GM21360 (cell line): ENCODE data around the gene MORF4L2.
"Not testable (repeated sequence)": the region's sequence is repeated elsewhere in the genome, so short reads cannot be mapped to it uniquely, and the experiment has no call there.

Source experiments
- ATAC-seq: cut with Tn5 transposase; IDR thresholded peaks from one replicate; pipeline ENCODE4 v1.9.1; 2021; ENCODE audit warnings: mild to moderate bottlenecking, moderate library complexity; ENCODE audit not compliant: unreplicated experiment

MORF4L2 gene

GRCh38 chrX:103681443-103681842 is 5.1 kb downstream of the MORF4L2 start:
- ATAC-seq: no peak

- ATAC-seq: no peak
These were observed 8.1 kb downstream of the MORF4L2 start for GRCh38 chrX:103678199-103678993.

GRCh38 chrX:103674531-103675454 is 11.7 kb downstream of the MORF4L2 start:
- no peak for ATAC-seq

GRCh38 chrX:103669745-103670144 is 16.8 kb downstream of the MORF4L2 start:
- no peak for ATAC-seq

GRCh38 chrX:103666202-103667107 is 20.0 kb downstream of the MORF4L2 start:
- no peak for ATAC-seq

GRCh38 chrX:103663981-103664762 is 22.3 kb downstream of the MORF4L2 start:
- no peak for ATAC-seq

GRCh38 chrX:103659460-103659859 is 27.0 kb downstream of the MORF4L2 start:
- ATAC-seq: not testable (repeated sequence)

GRCh38 chrX:103658681-103659433 is 27.6 kb downstream of the MORF4L2 start:
- no peak for ATAC-seq

- not testable (repeated sequence) for ATAC-seq
These were observed 29.4 kb downstream of the MORF4L2 start for GRCh38 chrX:103657066-103657465.

GRCh38 chrX:103656617-103657016 is 29.9 kb downstream of the MORF4L2 start:
- ATAC-seq: no peak

GRCh38 chrX:103655230-103656000 is 31.1 kb downstream of the MORF4L2 start:
- not testable (repeated sequence) for ATAC-seq

- ATAC-seq: no peak
These were observed 35.2 kb downstream of the MORF4L2 start for GRCh38 chrX:103651151-103651773.

GRCh38 chrX:103647630-103648029 is 38.9 kb downstream of the MORF4L2 start:
- no peak for ATAC-seq

- ATAC-seq: no peak
These were observed 42.4 kb downstream of the MORF4L2 start for GRCh38 chrX:103644125-103644524.

- no peak for ATAC-seq
These were observed 45.9 kb downstream of the MORF4L2 start for GRCh38 chrX:103640401-103641155.

GRCh38 chrX:103638479-103639346 is 47.8 kb downstream of the MORF4L2 start:
- not testable (repeated sequence) for ATAC-seq
